BLaER1 (cell line): ENCODE measurements around the gene MINDY4.

Experiments
- H3K27ac ChIP-seq: shearing (Covaris generic); formaldehyde crosslinking; 2 replicates; pipeline ENCODE4 v1.8.1; 2022
- H3K27me3 ChIP-seq: shearing (Covaris generic); formaldehyde crosslinking; 2 replicates; pipeline ENCODE4 v1.8.1; 2022
- H3K36me3 ChIP-seq: shearing (Covaris generic); formaldehyde crosslinking; 2 replicates; pipeline ENCODE4 v1.8.1; 2022
- H3K4me1 ChIP-seq: shearing (Covaris generic); formaldehyde crosslinking; 2 replicates; pipeline ENCODE4 v1.8.1; 2022
- H3K4me2 ChIP-seq: shearing (Covaris generic); formaldehyde crosslinking; 2 replicates; pipeline ENCODE4 v1.8.1; 2022
- H3K4me3 ChIP-seq: shearing (Covaris generic); formaldehyde crosslinking; 2 replicates; pipeline ENCODE4 v1.8.1; 2022
- H3K9ac ChIP-seq: shearing (Covaris generic); formaldehyde crosslinking; 2 replicates; pipeline ENCODE4 v1.8.1; 2022
- H3K9me3 ChIP-seq: shearing (Covaris generic); formaldehyde crosslinking; 2 replicates; pipeline ENCODE4 v1.8.1; 2022
- H4K20me1 ChIP-seq: shearing (Covaris generic); formaldehyde crosslinking; 2 replicates; pipeline ENCODE4 v1.8.1; 2022
- Cebpa-rat ChIP-seq: shearing (Covaris generic); IDR thresholded peaks from 2 replicates; pipeline ENCODE4 v1.8.1; 2022

MINDY4 gene

DNA sequence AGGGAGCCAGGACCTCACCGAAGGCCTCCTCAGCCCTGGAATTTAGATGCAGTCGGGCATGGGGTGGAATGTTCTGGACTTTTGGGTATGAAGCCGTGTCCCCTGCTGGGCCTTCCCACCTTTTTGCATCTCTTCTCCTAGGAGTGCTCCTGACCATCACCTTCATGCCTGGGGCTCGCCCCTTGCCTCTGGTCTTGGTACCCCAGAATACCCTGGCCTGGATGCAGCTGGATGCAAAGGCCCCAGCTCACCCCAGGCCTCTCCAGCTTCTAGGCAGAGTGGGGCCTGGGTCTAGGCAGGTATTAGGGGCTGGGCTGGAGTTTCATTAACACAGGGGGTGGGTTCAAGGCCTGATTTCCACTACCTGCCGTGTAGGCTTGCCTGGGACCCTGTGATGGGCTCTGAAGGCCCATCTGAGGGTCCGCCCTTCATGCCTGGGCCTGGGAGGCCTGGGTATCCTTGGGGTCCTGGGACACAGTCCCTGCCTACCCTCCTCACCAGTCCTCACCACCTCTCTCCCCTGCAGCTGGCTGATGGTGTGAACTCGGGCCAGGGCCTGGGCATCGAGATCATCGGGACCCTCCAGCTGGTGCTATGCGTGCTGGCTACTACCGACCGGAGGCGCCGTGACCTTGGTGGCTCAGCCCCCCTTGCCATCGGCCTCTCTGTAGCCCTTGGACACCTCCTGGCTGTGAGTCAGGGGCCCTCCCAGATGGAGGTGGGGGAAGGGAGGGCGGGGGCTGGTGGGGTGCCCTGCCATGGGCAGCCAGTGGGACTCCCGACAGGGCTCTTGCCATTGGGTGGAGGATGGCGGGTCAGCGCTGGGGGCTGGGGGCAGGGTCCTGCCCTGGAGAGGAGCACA lies 150.6 kb downstream of the MINDY4 start:
- TF ChIP-seq Cebpa-rat: no peak
- H4K20me1 ChIP-seq: no peaks in the 10 kb centered on the region
- H3K4me2 ChIP-seq: no peak overlapping the region
- H3K36me3 ChIP-seq: no peaks in the 10 kb centered on the region
- H3K27ac ChIP-seq: no peak overlapping the region
- 0 out of 2 replicates have a peak, but pooled peaks cover 1% of the 10 kb centered on the region for H3K9me3 ChIP-seq
- H3K4me3 ChIP-seq: no peak overlapping the region
- H3K9ac ChIP-seq: no peak overlapping the region
- no peaks in the 10 kb centered on the region for H3K27me3 ChIP-seq
- 0 out of 2 replicates have a peak, but pooled peaks cover 6% of the 10 kb centered on the region for H3K4me1 ChIP-seq

GRCh38 chr7:30922596-30922995 lies 151.4 kb downstream of the MINDY4 start:
- H3K4me1 ChIP-seq: 0 out of 2 replicates have a peak, but pooled peaks cover 6% of the 10 kb centered on the region
- H3K9me3 ChIP-seq: peaks cover 7% of the 10 kb centered on the region; the same call in 1 of the 2 replicates
- H3K36me3 ChIP-seq: no peaks in the 10 kb centered on the region
- H4K20me1 ChIP-seq: no peaks in the 10 kb centered on the region
- no peak overlapping the region for H3K4me2 ChIP-seq
- no peak overlapping the region for H3K27ac ChIP-seq
- no peak overlapping the region for H3K9ac ChIP-seq
- H3K27me3 ChIP-seq: no peaks in the 10 kb centered on the region
- TF ChIP-seq Cebpa-rat: no peak
- H3K4me3 ChIP-seq: no peak overlapping the region

DNA sequence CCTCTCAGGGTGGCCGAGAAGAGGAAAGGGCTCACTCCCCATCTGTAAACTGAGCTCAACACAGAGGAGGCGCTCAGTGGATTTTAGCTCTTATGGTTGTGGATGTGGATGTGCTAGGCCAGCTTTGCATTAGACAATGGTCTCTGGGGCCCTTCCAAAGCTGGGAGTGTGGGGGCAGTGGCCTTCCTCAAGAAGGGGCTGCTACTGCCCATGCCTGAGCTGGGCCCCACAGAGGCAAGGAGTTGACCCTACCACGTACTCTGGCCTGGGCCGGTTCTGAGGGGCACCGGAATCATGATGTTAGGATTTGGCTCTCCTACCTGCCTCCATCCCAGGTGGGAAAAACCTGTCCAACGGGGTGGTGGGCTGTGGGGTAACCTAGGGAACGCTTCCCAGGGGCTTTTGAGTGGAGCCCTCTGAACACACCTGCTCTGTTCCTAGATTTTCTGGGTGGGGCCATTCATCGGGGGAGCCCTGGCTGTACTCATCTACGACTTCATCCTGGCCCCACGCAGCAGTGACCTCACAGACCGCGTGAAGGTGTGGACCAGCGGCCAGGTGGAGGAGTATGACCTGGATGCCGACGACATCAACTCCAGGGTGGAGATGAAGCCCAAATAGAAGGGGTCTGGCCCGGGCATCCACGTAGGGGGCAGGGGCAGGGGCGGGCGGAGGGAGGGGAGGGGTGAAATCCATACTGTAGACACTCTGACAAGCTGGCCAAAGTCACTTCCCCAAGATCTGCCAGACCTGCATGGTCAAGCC lies 152.0 kb downstream of the MINDY4 start:
- Histone ChIP-seq H3K4me2 (no peak overlapping the region), H3K9me3 (peaks cover 7% of the 10 kb centered on the region; the same call in 1 of the 2 replicates), H3K4me3 (no peak overlapping the region), H3K27me3 (no peaks in the 10 kb centered on the region), H3K36me3 (no peaks in the 10 kb centered on the region), H4K20me1 (no peaks in the 10 kb centered on the region), H3K27ac (no peak overlapping the region), H3K4me1 (0 out of 2 replicates have a peak, but pooled peaks cover 6% of the 10 kb centered on the region), H3K9ac (no peak overlapping the region)
- TF ChIP-seq Cebpa-rat: no peak

GRCh38 chr7:30923774-30924413 lies 152.7 kb downstream of the MINDY4 start:
- Histone ChIP-seq H3K27me3 (no peaks in the 10 kb centered on the region), H3K9ac (no peak overlapping the region), H3K27ac (no peak overlapping the region), H4K20me1 (no peaks in the 10 kb centered on the region), H3K4me1 (0 out of 2 replicates have a peak, but pooled peaks cover 6% of the 10 kb centered on the region), H3K36me3 (no peaks in the 10 kb centered on the region), H3K9me3 (peaks cover 7% of the 10 kb centered on the region; the same call in 1 of the 2 replicates), H3K4me2 (no peak overlapping the region), H3K4me3 (no peak overlapping the region)
- TF ChIP-seq Cebpa-rat: no peak

- H3K27me3 ChIP-seq: no peaks in the 10 kb centered on the region
- H4K20me1 ChIP-seq: no peaks in the 10 kb centered on the region
- peaks cover 7% of the 10 kb centered on the region; the same call in 1 of the 2 replicates for H3K9me3 ChIP-seq
- H3K27ac ChIP-seq: no peak overlapping the region
- no peak overlapping the region for H3K4me3 ChIP-seq
- H3K9ac ChIP-seq: no peak overlapping the region
- no peaks in the 10 kb centered on the region for H3K36me3 ChIP-seq
- 0 out of 2 replicates have a peak, but pooled peaks cover 6% of the 10 kb centered on the region for H3K4me1 ChIP-seq
- no peak for TF ChIP-seq Cebpa-rat
- no peak overlapping the region for H3K4me2 ChIP-seq
These were observed 153.4 kb downstream of the MINDY4 start for GRCh38 chr7:30924624-30925023.

- TF ChIP-seq Cebpa-rat: no peak
- Histone ChIP-seq H4K20me1 (no peaks in the 10 kb centered on the region), H3K36me3 (no peaks in the 10 kb centered on the region)
These were observed 153.9 kb downstream of the MINDY4 start for GRCh38 chr7:30925117-30925516.

DNA sequence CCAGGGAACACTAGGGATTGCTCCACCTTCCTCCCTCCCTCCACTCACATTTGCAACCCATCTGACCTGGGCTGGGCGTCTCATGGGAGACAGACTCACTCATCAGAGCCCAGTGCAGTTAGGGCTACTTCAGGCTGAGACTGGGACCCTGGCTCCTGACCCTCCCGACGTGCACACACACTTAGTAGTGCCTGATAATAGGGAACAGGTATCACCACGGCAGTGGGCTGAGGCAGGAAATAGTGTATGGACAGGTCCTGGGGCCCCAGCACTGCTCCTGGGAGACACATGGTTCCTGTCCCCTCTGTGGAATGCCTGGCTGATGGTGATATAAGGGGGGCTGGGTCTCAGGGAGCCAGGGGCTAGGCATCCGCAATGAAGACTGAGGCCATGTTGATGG lies 154.7 kb downstream of the MINDY4 start:
- Histone ChIP-seq H3K4me1 (0 out of 2 replicates have a peak, but pooled peaks cover 3% of the 10 kb centered on the region), H3K36me3 (no peaks in the 10 kb centered on the region), H4K20me1 (no peaks in the 10 kb centered on the region), H3K4me2 (no peak overlapping the region), H3K27ac (no peak overlapping the region), H3K9me3 (peaks cover 7% of the 10 kb centered on the region; the same call in 1 of the 2 replicates), H3K9ac (no peak overlapping the region), H3K27me3 (no peaks in the 10 kb centered on the region), H3K4me3 (no peak overlapping the region)
- no peak for TF ChIP-seq Cebpa-rat

More at GRCh38 chr7:30925117-30925516, 153.9 kb downstream of the MINDY4 start:
- H3K4me1 ChIP-seq: 0 out of 2 replicates have a peak, but pooled peaks cover 6% of the 10 kb centered on the region
- H3K4me2 ChIP-seq: no peak overlapping the region
- peaks cover 7% of the 10 kb centered on the region; the same call in 1 of the 2 replicates for H3K9me3 ChIP-seq
- H3K27ac ChIP-seq: no peak overlapping the region
- no peaks in the 10 kb centered on the region for H3K27me3 ChIP-seq
- no peak overlapping the region for H3K4me3 ChIP-seq
- H3K9ac ChIP-seq: no peak overlapping the region

DNA sequence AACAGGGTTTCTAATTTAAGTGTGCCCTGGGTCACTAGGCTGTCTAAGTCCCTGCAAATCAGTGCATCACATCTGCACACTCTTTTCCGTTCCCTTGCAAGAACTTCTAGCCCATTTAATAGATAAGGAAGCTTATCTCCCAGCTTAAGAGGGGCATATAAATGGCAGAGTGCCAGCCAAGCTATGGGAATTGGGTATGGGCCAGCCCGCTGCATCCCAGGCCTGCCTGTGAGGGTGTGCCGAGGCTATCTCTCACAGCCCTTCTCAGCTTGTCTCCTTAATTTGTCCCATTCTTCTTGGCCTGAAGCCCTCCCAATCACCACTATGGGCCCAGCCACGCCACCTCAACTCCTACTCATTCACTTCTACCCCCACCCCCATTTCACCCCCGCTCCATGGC lies 155.1 kb downstream of the MINDY4 start:
- Histone ChIP-seq H3K27me3 (no peaks in the 10 kb centered on the region), H3K9ac (no peak overlapping the region), H3K36me3 (no peaks in the 10 kb centered on the region), H4K20me1 (no peaks in the 10 kb centered on the region), H3K9me3 (peaks cover 7% of the 10 kb centered on the region; the same call in 1 of the 2 replicates), H3K4me3 (no peak overlapping the region), H3K4me1 (no peaks in the 10 kb centered on the region), H3K27ac (no peak overlapping the region), H3K4me2 (no peak overlapping the region)
- no peak for TF ChIP-seq Cebpa-rat

- Histone ChIP-seq H3K9ac (no peak overlapping the region), H3K9me3 (peaks cover 7% of the 10 kb centered on the region; the same call in 1 of the 2 replicates), H3K4me2 (no peak overlapping the region), H3K36me3 (no peaks in the 10 kb centered on the region), H3K27me3 (no peaks in the 10 kb centered on the region), H3K4me1 (no peaks in the 10 kb centered on the region), H4K20me1 (no peaks in the 10 kb centered on the region), H3K4me3 (no peak overlapping the region), H3K27ac (no peak overlapping the region)
- TF ChIP-seq Cebpa-rat: no peak
These were observed 155.8 kb downstream of the MINDY4 start for GRCh38 chr7:30927040-30927439.
